Mesenchymal stem cell (in vitro differentiated cells and primary cell): ENCODE measurements around the gene UFM1.

Source experiments
- DNase-seq: peaks from one replicate; pipeline ENCODE4 v3.0.0-alpha.2; 2013
- H2AFZ ChIP-seq: one replicate; pipeline ENCODE4 v1.6.1; 2013; ENCODE audit warnings: low read depth, mild to moderate bottlenecking, control low read depth, inconsistent platforms, low read length, moderate library complexity
- H2AK5ac ChIP-seq: 2 replicates; pipeline ENCODE4 v1.6.1; 2013; ENCODE audit warnings: low read length, moderate library complexity, mild to moderate bottlenecking, inconsistent platforms; ENCODE audit not compliant: severe bottlenecking
- H2BK120ac ChIP-seq: one replicate; pipeline ENCODE4 v1.6.1; 2013; ENCODE audit warnings: low read depth, mild to moderate bottlenecking, inconsistent platforms, low read length, moderate library complexity
- H2BK12ac ChIP-seq, 2 experiments: one replicate each; pipeline ENCODE4 v1.6.1; 2013; ENCODE audit warnings: inconsistent platforms in 2 of 2, low read length in 2 of 2, mild to moderate bottlenecking in 2 of 2, moderate library complexity in 2 of 2, control low read depth in 1 of 2
- H2BK15ac ChIP-seq: one replicate; pipeline ENCODE4 v1.6.1; 2013; ENCODE audit warnings: mild to moderate bottlenecking, low read depth, inconsistent platforms; ENCODE audit not compliant: poor library complexity, severe bottlenecking
- H2BK5ac ChIP-seq: 2 replicates; pipeline ENCODE4 v1.6.1; 2013; ENCODE audit warnings: low read depth, mild to moderate bottlenecking, low read length, control low read depth, inconsistent platforms; ENCODE audit not compliant: poor library complexity, severe bottlenecking
- H3K14ac ChIP-seq, 2 experiments: one replicate each; pipeline ENCODE4 v1.6.1; 2013; ENCODE audit warnings: inconsistent platforms in 2 of 2, low read length in 2 of 2, control low read depth in 1 of 2, mild to moderate bottlenecking in 1 of 2, moderate library complexity in 1 of 2
- H3K18ac ChIP-seq, 2 experiments: one replicate each; pipeline ENCODE4 v1.6.1; 2013; ENCODE audit warnings: inconsistent platforms in 2 of 2, low read length in 2 of 2, control low read depth in 1 of 2, low read depth in 1 of 2, mild to moderate bottlenecking in 1 of 2
- H3K23ac ChIP-seq, 2 experiments: one replicate each; pipeline ENCODE4 v1.6.1; 2013; ENCODE audit warnings: inconsistent platforms in 2 of 2, low read length in 2 of 2, mild to moderate bottlenecking in 2 of 2, moderate library complexity in 2 of 2, control low read depth in 1 of 2
- H3K27ac ChIP-seq: 2 replicates; pipeline ENCODE4 v1.5.1; 2013; ENCODE audit warnings: mild to moderate bottlenecking, moderate library complexity, low read length, control low read depth, inconsistent platforms; ENCODE audit not compliant: poor library complexity, severe bottlenecking
- H3K27me3 ChIP-seq, 2 experiments: 2 replicates each; pipeline versions ENCODE4 v1.6.1 to v1.7.0; 2013; ENCODE audit warnings: low read length in 2 of 2, mild to moderate bottlenecking in 2 of 2, moderate library complexity in 2 of 2, control low read depth in 1 of 2, inconsistent platforms in 1 of 2; ENCODE audit not compliant: control insufficient read depth in 1 of 2, insufficient read depth in 1 of 2
- H3K36me3 ChIP-seq, 2 experiments: 2 replicates each; pipeline versions ENCODE4 v1.6.1 to v1.7.0; 2013; ENCODE audit warnings: low read length in 2 of 2, control low read depth in 1 of 2, inconsistent platforms in 1 of 2, low read depth in 1 of 2, mild to moderate bottlenecking in 1 of 2; ENCODE audit not compliant: insufficient read depth in 2 of 2, control insufficient read depth in 1 of 2
- H3K4ac ChIP-seq, 2 experiments: one replicate each; pipeline ENCODE4 v1.6.1; 2013; ENCODE audit warnings: inconsistent platforms in 2 of 2, low read length in 2 of 2, mild to moderate bottlenecking in 2 of 2, moderate library complexity in 2 of 2, control low read depth in 1 of 2, low read depth in 1 of 2
- H3K4me1 ChIP-seq: 2 replicates; pipeline ENCODE4 v1.6.1; 2013; ENCODE audit warnings: low read depth, low read length, control low read depth; ENCODE audit not compliant: control insufficient read depth, insufficient read depth
- H3K4me2 ChIP-seq: 2 replicates; pipeline ENCODE4 v1.6.1; 2013; ENCODE audit warnings: low read length, mild to moderate bottlenecking, inconsistent platforms; ENCODE audit not compliant: poor library complexity, severe bottlenecking
- H3K4me3 ChIP-seq, 2 experiments: 2 replicates each; pipeline versions ENCODE4 v1.5.1 to v1.7.0; 2013; ENCODE audit warnings: low read length in 2 of 2, mild to moderate bottlenecking in 2 of 2, control low read depth in 1 of 2, low read depth in 1 of 2; ENCODE audit not compliant: insufficient read depth in 1 of 2
- H3K79me1 ChIP-seq: replicated peaks from 2 replicates; pipeline ENCODE4 v1.6.1; 2013; ENCODE audit warnings: mild to moderate bottlenecking, control low read depth, low read length, inconsistent platforms; ENCODE audit not compliant: poor library complexity, severe bottlenecking
- H3K9ac ChIP-seq: 2 replicates; pipeline ENCODE4 v1.7.0; 2013; ENCODE audit warnings: mild to moderate bottlenecking, low read length, moderate library complexity
- H3K9me3 ChIP-seq: 2 replicates; pipeline ENCODE4 v1.7.0; 2013; ENCODE audit warnings: mild to moderate bottlenecking, low read length; ENCODE audit not compliant: control insufficient read depth
- H4K8ac ChIP-seq: one replicate; pipeline ENCODE4 v1.6.1; 2013; ENCODE audit warnings: inconsistent platforms, mild to moderate bottlenecking, low read length, moderate library complexity
- H4K91ac ChIP-seq: one replicate; pipeline ENCODE4 v1.6.1; 2013; ENCODE audit warnings: mild to moderate bottlenecking, low read length, inconsistent platforms
- WGBS: methylation state at CpG from one replicate; pipeline ENCODE4 v1.1.7; 2013; ENCODE audit warnings: mixed read lengths; 5-methylcytosine and 5-hydroxymethylcytosine counted together

The UFM1 gene

GRCh38 chr13:38350114-38350617 lies 515 bp downstream of the UFM1 start:
- H3K9me3 ChIP-seq = no peaks in the 10 kb centered on the region
- peaks cover 1% of the 10 kb centered on the region for H3K79me1 ChIP-seq
- H3K36me3 ChIP-seq = peaks cover 0 to 35% of the 10 kb centered on the region in 2 experiments
- H3K4me3 ChIP-seq = peak overlapping the region; percentile 91 to 99
- H3K4me1 ChIP-seq = no peaks in the 10 kb centered on the region
- H2AK5ac ChIP-seq = no peak overlapping the region
- H3K14ac ChIP-seq = peak overlapping the region in 1 of 2 experiments; percentile 71
- H2BK12ac ChIP-seq = no peak overlapping the region
- H3K27me3 ChIP-seq = no peaks in the 10 kb centered on the region
- H4K91ac ChIP-seq = peak overlapping the region; percentile 90
- H3K23ac ChIP-seq = peak overlapping the region in 1 of 2 experiments; percentile 93
- 4% methylated on average over 16 of the region's 19 CpGs for WGBS
- peak overlapping the region; percentile 90 to 93 for H3K18ac ChIP-seq
- peak overlapping the region; percentile 86 for H2BK5ac ChIP-seq
- H3K4ac ChIP-seq = peak overlapping the region; percentile 15 to 27
- no peak overlapping the region for H2BK15ac ChIP-seq
- peak overlapping the region; percentile 92 for H4K8ac ChIP-seq
- peak overlapping the region; percentile 99 for H3K9ac ChIP-seq
- H2BK120ac ChIP-seq = no peak overlapping the region
- H3K4me2 ChIP-seq = peak overlapping the region; percentile 80
- DNase-seq = no peak
- peak overlapping the region; percentile 97 for H3K27ac ChIP-seq
- peak overlapping the region; percentile 95 for H2AFZ ChIP-seq

- no peak overlapping the region for H3K14ac ChIP-seq
- H3K36me3 ChIP-seq = peaks cover 0 to 86% of the 10 kb centered on the region in 2 experiments
- H3K4me2 ChIP-seq = no peak overlapping the region
- peaks cover 3% of the 10 kb centered on the region for H3K79me1 ChIP-seq
- no peak overlapping the region for H3K4ac ChIP-seq
- H3K9me3 ChIP-seq = no peaks in the 10 kb centered on the region
- no peak overlapping the region for H3K23ac ChIP-seq
- H2AFZ ChIP-seq = no peak overlapping the region
- no peak overlapping the region for H3K18ac ChIP-seq
- no peak overlapping the region for H2BK15ac ChIP-seq
- H3K27ac ChIP-seq = no peak overlapping the region
- H2BK120ac ChIP-seq = no peak overlapping the region
- H2BK12ac ChIP-seq = no peak overlapping the region
- no peaks in the 10 kb centered on the region for H3K27me3 ChIP-seq
- WGBS = 100% methylated on average over 1 of the region's 3 CpGs
- no peak overlapping the region for H4K91ac ChIP-seq
- H3K4me1 ChIP-seq = no peaks in the 10 kb centered on the region
- DNase-seq = no peak
- H3K9ac ChIP-seq = no peak overlapping the region
- H2BK5ac ChIP-seq = no peak overlapping the region
- H4K8ac ChIP-seq = no peak overlapping the region
- H3K4me3 ChIP-seq = no peak overlapping the region
- H2AK5ac ChIP-seq = no peak overlapping the region
Observed at GRCh38 chr13:38355595-38356119, 6.0 kb downstream of the UFM1 start.

GRCh38 chr13:38358684-38359083 lies 9.0 kb downstream of the UFM1 start:
- Histone ChIP-seq H4K8ac (no peak overlapping the region), H2BK12ac (no peak overlapping the region), H3K9me3 (no peaks in the 10 kb centered on the region), H2AFZ (no peak overlapping the region), H3K79me1 (peaks cover 3% of the 10 kb centered on the region), H4K91ac (no peak overlapping the region), H3K4ac (no peak overlapping the region), H3K18ac (no peak overlapping the region), H2BK5ac (no peak overlapping the region), H3K14ac (no peak overlapping the region), H3K4me3 (no peak overlapping the region), H2BK15ac (no peak overlapping the region), H3K27me3 (no peaks in the 10 kb centered on the region), H3K4me2 (no peak overlapping the region), H3K4me1 (no peaks in the 10 kb centered on the region), H2AK5ac (no peak overlapping the region), H2BK120ac (no peak overlapping the region), H3K9ac (no peak overlapping the region), H3K36me3 (peaks cover 0 to 92% of the 10 kb centered on the region in 2 experiments), H3K27ac (no peak overlapping the region), H3K23ac (no peak overlapping the region)
- 95% methylated on average over 3 of the region's 4 CpGs for WGBS
- no peak for DNase-seq

- 96% methylated on average over 4 of the region's 4 CpGs for WGBS
- H3K14ac ChIP-seq = no peak overlapping the region
- no peak overlapping the region for H2BK5ac ChIP-seq
- H3K4ac ChIP-seq = no peak overlapping the region
- H2BK15ac ChIP-seq = no peak overlapping the region
- H3K27me3 ChIP-seq = no peaks in the 10 kb centered on the region
- H2BK12ac ChIP-seq = no peak overlapping the region
- H3K4me2 ChIP-seq = no peak overlapping the region
- H2BK120ac ChIP-seq = no peak overlapping the region
- no peaks in the 10 kb centered on the region for H3K4me1 ChIP-seq
- H2AFZ ChIP-seq = no peak overlapping the region
- no peak overlapping the region for H3K18ac ChIP-seq
- no peak overlapping the region for H3K4me3 ChIP-seq
- no peak overlapping the region for H2AK5ac ChIP-seq
- peaks cover 0 to 62% of the 10 kb centered on the region in 2 experiments for H3K36me3 ChIP-seq
- H3K23ac ChIP-seq = no peak overlapping the region
- no peak overlapping the region for H3K27ac ChIP-seq
- DNase-seq = no peak
- no peak overlapping the region for H3K9ac ChIP-seq
- H4K8ac ChIP-seq = no peak overlapping the region
- H3K79me1 ChIP-seq = peaks cover 1% of the 10 kb centered on the region
- H4K91ac ChIP-seq = no peak overlapping the region
- no peaks in the 10 kb centered on the region for H3K9me3 ChIP-seq
Observed at GRCh38 chr13:38361542-38362262, 12.1 kb downstream of the UFM1 start.
